Erythroblast (primary cell): ENCODE results near the gene CTRL.

ENCODE experiments used
- DNase-seq, 2 experiments: peaks; one replicate each; lab custom pipeline; 2025; lab: John Stamatoyannopoulos, UW
- GATA1 ChIP-seq: IDR thresholded peaks from 2 replicates; pipeline ENCODE4 v1.6.1; 2011; ENCODE audit warnings: low read depth, mild to moderate bottlenecking, control low read depth, low read length, moderate library complexity
- POLR2A ChIP-seq: IDR thresholded peaks from 2 replicates; pipeline ENCODE4 v1.6.1; 2011; ENCODE audit warnings: mild to moderate bottlenecking, low read length

Gene CTRL

DNA sequence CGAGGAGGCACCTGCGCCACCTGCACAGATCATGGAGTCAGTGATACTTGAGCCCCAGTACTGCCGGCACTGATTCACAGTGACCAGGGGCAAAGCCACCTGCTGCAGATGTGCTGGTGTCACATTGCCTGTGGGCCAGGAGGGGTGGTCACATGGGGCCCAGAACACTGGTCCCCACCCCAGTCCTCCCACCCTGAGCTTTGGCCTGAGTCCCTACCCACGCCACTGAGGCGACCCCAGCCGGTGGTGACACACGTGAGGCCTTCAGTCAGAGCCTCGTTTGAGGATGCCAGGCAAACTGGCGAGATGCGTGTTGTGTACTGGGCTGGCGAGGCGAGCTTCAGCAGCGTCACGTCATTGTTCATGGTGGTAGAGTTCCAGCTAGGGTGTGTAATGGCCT is 1.5 kb downstream of the CTRL start:
- no peak for DNase-seq
- TF ChIP-seq GATA1, result no peak
- no peak for TF ChIP-seq POLR2A

- TF ChIP-seq POLR2A (no peak), GATA1 (no peak)
- DNase-seq, result peak; percentile 68 to 84
Observed at GRCh38 chr16:67928561-67929364, 2.9 kb downstream of the CTRL start.

- no peak for DNase-seq
Observed at GRCh38 chr16:67928147-67928546, 3.5 kb downstream of the CTRL start.

GRCh38 chr16:67927131-67927941 is 4.3 kb downstream of the CTRL start:
- TF ChIP-seq POLR2A, result no peak
- no peak for TF ChIP-seq GATA1
- no peak for DNase-seq

More at GRCh38 chr16:67928147-67928546, 3.5 kb downstream of the CTRL start:
- no peak for TF ChIP-seq GATA1
- TF ChIP-seq POLR2A, result no peak

DNA sequence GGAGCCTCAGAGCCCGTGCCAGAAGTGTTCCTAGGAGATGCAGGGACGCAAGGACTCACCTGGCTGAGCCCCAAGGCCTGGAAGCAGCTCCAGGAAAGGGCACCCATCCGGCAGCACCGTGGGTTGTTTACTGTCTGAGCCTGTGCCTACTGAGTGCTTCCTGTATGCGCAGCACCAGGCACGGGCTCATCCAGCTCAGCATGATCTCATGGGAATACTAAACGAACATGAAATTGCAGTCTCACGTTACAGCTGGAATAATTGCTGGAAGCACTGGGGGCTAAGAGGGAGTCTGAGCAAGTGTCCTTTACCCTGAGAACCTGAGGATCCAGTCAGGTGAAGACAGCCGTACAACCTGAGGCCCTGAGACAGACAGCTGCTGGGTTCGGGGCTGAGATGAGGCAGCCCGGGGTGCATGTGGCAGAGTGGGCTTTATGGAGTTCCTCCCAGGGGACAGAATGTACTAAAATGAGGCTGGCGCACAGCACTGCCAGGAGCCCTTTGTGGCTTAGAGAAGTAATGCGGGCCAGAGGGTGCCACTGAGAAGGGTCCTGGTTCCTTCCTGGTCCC is 5.4 kb downstream of the CTRL start:
- no peak for DNase-seq
- TF ChIP-seq POLR2A, result no peak
- TF ChIP-seq GATA1, result no peak

DNA sequence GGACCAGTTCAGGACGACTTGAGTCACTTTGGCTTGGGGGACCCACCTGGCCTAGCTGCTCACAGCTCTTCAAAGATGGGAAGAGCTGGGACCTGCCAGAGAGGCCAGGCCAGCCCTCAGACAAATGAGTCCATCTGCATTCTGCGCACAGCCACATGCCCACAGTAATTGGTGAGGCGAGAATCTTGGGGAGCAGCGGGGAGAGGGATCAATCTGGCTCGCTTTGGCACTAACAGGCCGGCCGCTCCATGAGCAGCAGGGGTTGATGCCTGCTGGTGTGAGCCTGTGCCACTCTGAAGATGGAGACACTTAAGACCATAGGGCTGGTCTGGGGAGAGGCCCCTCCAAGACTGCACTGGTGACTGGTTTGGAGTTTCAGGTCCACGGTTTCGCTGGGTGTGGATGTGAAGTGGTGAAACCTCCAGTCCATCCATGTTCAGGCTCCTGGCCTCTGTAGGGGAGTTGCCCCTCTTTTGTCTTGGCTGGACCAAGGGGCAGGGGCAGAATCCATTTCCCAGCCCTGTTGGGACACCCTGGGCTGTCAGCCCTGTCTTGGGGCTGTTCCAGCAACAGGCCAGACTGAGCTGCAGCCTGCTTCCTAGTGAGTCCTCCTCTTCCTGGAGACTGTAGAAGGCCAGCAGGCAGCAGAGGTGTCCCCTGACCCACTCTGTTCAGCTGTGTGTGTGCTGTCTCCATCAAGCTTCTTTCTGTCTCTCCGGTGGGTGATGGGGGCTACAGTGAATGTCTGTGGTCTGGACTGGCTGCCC is 7.3 kb downstream of the CTRL start:
- DNase-seq, result no peak
- no peak for TF ChIP-seq GATA1
- TF ChIP-seq POLR2A, result no peak

- no peak for DNase-seq
- TF ChIP-seq POLR2A, result no peak
- no peak for TF ChIP-seq GATA1
Observed at GRCh38 chr16:67923414-67924116, 8.1 kb downstream of the CTRL start.

GRCh38 chr16:67922740-67923139 is 8.9 kb downstream of the CTRL start:
- no peak for DNase-seq
- no peak for TF ChIP-seq POLR2A
- no peak for TF ChIP-seq GATA1

DNA sequence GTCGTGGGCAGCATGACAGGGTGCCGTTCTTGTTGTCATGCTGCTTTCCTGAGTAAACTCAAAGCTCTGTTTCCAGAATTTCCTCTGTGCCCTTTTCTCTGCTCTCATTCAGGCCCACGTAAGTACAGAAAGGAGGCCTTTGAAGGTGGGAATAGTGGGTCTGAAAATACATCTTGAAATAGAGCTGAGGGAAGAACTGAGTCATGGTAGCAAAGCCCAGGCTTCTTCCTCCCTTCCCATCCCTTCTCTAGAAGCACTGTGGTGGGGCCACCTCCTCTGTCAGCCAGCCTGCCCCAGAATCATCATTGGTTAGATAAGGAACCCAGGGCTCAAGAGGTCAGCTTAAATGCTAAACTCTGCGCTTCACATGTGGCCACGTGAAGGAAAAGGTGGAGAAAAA is 9.4 kb downstream of the CTRL start:
- no peak for TF ChIP-seq POLR2A
- no peak for TF ChIP-seq GATA1
- no peak for DNase-seq

GRCh38 chr16:67919622-67920221 is 11.9 kb downstream of the CTRL start:
- TF ChIP-seq GATA1, result no peak
- no peak for TF ChIP-seq POLR2A
- DNase-seq, result peak; percentile 28 to 34

DNA sequence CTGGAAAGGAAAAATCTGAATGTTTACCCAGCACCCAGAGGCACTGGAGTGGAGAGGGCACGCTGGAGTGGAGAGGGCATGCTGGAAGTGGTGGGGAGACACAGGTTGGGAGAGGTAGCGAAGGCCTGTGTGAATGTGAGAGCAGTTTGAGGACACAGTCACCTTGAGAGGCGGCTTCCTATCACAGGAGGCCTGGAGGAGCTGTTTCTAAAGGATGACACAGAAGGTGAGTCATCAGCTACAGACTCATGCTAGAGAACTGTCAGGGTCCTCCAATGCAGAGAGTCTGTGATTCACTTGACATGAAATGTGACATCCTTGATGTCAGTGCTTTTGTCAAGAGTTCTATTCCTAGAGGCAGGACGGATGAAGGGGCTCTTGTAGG is 13.8 kb downstream of the CTRL start:
- TF ChIP-seq POLR2A, result no peak
- no peak for TF ChIP-seq GATA1
- DNase-seq, result peak; percentile 35 to 77

- no peak for DNase-seq
- TF ChIP-seq GATA1, result no peak
- TF ChIP-seq POLR2A, result no peak
Observed at GRCh38 chr16:67917140-67917851, 14.4 kb downstream of the CTRL start.
